Measurements from ENCODE around the gene DST.

DNA sequence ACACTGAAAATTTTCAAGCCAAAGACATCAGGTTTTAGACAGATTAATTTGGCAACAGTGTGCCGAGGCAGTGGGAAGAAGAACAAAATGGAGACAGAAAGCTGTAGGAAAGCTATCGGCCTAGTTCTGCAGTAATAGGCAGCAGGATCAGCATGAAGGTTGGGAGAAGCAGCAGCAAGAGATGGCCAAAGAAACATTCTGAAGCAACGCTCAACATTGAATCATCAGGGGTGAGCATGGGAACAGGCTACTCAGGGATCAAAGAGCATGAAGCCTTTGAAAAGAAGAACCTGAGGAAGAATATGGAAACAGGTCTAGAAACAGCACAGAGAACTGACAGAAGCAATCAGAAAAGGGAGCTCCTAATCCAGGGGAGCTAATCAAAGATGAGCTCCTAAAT, 7.1 kb upstream of the DST start:
- TF ChIP-seq POLR2A (IDR thresholded peaks at IDR 0.05), result no peak
- TF ChIP-seq, protein P1, sequence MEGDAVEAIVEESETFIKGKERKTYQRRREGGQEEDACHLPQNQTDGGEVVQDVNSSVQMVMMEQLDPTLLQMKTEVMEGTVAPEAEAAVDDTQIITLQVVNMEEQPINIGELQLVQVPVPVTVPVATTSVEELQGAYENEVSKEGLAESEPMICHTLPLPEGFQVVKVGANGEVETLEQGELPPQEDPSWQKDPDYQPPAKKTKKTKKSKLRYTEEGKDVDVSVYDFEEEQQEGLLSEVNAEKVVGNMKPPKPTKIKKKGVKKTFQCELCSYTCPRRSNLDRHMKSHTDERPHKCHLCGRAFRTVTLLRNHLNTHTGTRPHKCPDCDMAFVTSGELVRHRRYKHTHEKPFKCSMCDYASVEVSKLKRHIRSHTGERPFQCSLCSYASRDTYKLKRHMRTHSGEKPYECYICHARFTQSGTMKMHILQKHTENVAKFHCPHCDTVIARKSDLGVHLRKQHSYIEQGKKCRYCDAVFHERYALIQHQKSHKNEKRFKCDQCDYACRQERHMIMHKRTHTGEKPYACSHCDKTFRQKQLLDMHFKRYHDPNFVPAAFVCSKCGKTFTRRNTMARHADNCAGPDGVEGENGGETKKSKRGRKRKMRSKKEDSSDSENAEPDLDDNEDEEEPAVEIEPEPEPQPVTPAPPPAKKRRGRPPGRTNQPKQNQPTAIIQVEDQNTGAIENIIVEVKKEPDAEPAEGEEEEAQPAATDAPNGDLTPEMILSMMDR (IDR thresholded peaks at IDR 0.05), result no peak

Data from heart left ventricle (tissue), 13 donors.